Activated T-cell treated with anti-CD3 and anti-CD28 coated beads, Interleukin-2, amount 50 U/mL, for 24 hours (primary cell): ENCODE data around the gene GAMT.
"Not testable (repeated sequence)": the region's sequence is repeated elsewhere in the genome, so short reads cannot be mapped to it uniquely, and the experiment has no call there.

Experiments
- DNase-seq: peaks from one replicate; pipeline ENCODE4 v3.0.0-alpha.2; 2020
- H3K27ac Mint-ChIP-seq: 2 replicates; pipeline ENCODE4 v1.8.0; 2020; ENCODE audit warnings: mild to moderate bottlenecking, mixed read lengths
- H3K27me3 Mint-ChIP-seq: 2 replicates; pipeline ENCODE4 v1.8.0; 2020; ENCODE audit warnings: mixed read lengths
- H3K36me3 Mint-ChIP-seq: 2 replicates; pipeline ENCODE4 v1.8.0; 2020; ENCODE audit warnings: low read depth, mixed read lengths
- H3K4me1 Mint-ChIP-seq: 2 replicates; pipeline ENCODE4 v1.8.0; 2020; ENCODE audit warnings: low read depth, mixed read lengths
- H3K4me3 Mint-ChIP-seq: 2 replicates; pipeline ENCODE4 v1.8.0; 2020; ENCODE audit warnings: mild to moderate bottlenecking, moderate library complexity, mixed read lengths
- H3K9me3 Mint-ChIP-seq: 2 replicates; pipeline ENCODE4 v1.8.0; 2020; ENCODE audit warnings: mixed read lengths

GAMT gene

DNA sequence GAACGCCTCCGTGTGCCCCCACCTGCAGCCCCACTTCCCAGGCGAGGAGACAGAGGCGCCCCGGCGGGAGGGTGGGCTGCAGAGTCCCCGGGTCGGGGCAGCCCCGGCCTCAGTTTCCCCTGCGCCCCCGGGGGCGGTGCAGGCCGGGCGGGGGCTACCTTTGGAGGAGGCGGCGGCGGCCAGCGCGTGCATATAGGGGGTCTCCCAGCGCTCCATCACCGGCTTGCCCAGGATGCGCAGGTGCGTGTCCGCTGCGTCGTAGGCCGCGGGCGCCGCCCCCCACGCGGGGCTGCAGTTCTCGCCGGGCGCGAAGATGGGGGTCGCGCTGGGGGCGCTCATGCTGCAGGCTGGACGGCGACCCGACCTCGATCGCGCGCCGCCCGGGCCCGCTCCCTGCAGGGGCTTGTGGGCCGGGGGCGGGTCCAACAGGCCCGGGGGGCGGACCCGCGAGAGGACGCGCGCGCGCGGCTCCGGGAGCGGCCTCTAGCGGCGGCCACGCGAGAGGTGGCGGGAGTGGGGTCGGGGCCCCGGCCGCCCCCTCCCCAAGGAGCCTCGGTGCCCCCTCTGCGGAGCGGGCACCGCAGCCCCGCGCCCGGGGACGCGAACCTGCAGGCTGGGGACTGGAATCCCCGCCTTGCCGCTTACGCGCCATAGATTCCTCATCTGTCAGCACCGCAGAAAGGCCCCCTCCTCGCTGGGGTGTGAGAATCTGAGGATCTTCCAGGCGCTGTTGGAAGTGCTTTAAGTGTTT lies at the start of gene GAMT:
TSS of gene GAMT (minus strand) at position 405 of the 751 bp plus-strand sequence. CDS start at position 339, 66 bp downstream.
- Mint-ChIP-seq H3K9me3 (no peaks in the 10 kb centered on the region), H3K27ac (peak within 1 kb of the TSS; percentile 22), H3K27me3 (peaks cover 6% of the 10 kb centered on the region), H3K4me3 (peak within 1 kb of the TSS; percentile 77), H3K4me1 (peaks cover 14% of the 10 kb centered on the region), H3K36me3 (peaks cover 8% of the 10 kb centered on the region)
- peak; percentile 80 for DNase-seq

DNA sequence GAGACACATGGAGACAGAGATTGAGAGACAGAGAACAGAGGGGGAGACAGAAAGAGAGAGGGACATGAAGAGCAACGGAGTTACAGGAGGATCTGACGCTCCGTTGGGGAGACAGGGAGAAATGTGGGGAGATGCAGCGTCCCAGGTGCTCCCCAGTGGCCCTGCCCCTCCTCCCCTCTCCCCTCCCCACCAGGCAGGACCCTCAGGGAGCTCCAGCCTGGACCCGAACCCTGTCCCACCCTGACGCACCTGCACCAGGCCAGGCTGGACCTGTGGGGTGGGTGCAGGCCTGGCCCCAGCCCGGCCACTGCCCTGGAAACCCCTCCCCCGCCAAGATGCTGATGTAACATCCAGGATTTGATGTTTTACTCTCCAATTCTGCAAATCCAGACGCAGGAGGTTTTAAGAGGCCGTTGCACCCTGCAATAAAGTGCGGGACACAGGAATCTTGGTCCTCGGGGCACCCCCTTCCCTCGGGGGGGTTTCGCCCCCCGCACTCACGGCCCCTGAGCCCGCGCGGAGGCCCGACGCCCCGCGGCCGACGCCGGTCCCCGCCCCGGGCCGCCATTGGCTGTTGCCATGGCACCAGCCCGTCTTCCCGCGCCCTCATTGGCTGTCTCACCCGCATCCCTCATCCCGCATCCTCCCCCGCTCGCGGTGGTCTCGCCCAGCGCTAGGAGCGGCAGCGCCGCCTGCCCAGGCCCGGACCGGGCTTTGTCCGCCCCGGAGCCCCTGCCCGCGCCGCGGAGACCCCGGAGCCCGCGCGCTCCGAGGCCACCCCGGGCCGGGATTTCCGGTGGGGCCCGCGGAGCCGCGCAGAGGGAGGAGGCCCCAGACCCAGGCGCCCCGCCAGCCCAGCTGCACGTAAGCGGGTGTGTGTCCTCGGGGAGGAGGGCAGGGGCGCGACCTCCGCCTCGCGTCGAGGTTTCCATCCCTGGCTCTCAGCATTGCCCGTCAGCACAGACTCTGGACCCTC lies 48.4 kb upstream of the GAMT start, which contains the start of gene APC2:
TSS of gene APC2 (plus strand) at position 655 of the 976 bp plus-strand sequence. CDS start 2,881 bp downstream, outside the sequence.
- no peak for DNase-seq

DNA sequence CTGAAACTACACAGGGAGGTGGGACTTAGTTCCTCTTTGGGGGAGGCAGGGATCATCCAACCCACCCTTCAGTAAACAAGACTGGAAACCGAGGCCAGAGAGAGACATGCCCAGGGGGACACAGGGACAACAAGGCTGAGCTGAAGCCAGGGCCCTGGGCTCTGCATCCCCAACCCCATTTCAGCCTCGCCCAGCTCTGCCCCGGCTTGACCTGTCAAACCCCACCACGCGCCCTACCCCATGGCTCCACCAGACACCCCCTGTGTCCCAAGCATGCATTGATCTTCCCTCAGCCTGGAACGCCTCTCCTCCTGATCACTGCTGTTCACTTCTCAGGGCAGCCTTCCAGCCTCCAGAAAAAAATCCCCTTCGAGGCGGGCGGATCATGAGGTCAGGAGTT lies 46.6 kb upstream of the GAMT start:
- Mint-ChIP-seq H3K36me3 (peaks cover 3% of the 10 kb centered on the region), H3K27ac (peak overlapping the region; percentile 59), H3K4me1 (peaks cover 28% of the 10 kb centered on the region), H3K27me3 (peaks cover 61% of the 10 kb centered on the region), H3K9me3 (no peaks in the 10 kb centered on the region), H3K4me3 (no peak overlapping the region)
- DNase-seq = no peak

More for the DNA sequence above, 48.4 kb upstream of the GAMT start, which contains the start of gene APC2:
- Mint-ChIP-seq H3K4me1 (peaks cover 21% of the 10 kb centered on the region), H3K27me3 (peaks cover 73% of the 10 kb centered on the region), H3K27ac (peak within 1 kb of the TSS; percentile 45), H3K36me3 (no peaks in the 10 kb centered on the region), H3K9me3 (no peaks in the 10 kb centered on the region), H3K4me3 (peak within 1 kb of the TSS; percentile 8)

DNA sequence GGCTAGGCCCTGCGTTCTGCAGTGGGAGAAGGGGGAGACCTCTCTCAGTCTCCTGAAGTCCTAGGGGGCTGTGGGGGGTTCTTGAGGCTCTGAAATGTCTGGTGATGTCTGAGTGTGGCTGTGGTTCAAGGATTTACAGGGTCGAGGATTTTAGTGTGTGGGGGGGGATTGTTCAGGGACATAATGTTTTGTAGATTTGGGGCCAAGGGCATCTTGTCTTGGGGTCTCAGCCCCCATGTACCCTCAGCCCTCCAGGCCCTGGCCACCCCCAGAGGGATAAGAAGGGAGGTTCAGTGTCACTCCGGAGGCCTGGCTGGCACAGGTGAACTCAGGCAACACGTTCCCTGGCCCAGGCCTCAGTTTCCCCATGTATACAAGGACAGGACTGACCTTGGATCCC lies 46.2 kb upstream of the GAMT start:
- Mint-ChIP-seq H3K36me3 (peaks cover 8% of the 10 kb centered on the region), H3K27me3 (peaks cover 56% of the 10 kb centered on the region), H3K9me3 (no peaks in the 10 kb centered on the region), H3K4me3 (peak overlapping the region; percentile 20), H3K27ac (peak overlapping the region; percentile 59), H3K4me1 (peaks cover 31% of the 10 kb centered on the region)
- no peak for DNase-seq

DNA sequence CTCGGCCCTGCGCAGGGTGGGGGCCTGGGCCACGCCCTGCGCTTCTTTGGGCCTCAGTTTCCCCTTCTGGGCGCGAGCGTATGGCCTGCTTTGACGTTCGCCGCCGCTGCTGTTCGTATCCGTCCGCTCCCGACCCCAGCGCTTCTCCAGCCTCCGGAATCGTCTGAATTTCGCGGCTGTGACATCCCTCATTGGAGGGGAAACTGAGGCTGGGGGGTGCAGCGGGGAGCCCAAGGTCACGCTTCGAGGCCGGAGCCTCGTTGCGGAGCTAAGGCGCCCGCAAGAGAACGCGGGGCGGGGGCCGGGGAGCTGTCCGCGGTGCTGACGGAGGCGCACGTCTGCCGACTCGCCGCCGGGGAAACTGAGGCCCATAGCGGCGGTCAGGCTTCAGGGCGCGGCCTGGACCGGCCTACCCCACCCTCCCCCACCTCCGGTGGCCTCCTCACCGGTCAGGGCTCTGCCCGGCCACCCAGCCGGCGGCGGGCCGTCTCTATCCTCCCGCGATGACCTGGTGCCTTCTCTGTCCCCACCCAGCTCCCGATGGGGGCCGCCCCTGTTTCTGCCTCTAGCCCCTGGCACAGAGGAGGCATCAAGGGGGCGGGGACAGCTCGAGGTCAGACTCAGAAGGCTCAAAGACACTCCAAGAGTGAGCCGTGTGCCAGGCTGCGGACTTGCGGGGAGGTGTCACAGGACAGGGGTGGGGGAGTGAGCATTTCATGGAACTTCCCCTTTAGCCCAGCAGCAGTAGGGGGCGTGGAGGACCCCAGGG lies 45.6 kb upstream of the GAMT start:
- no peaks in the 10 kb centered on the region for H3K9me3 Mint-ChIP-seq
- H3K4me3 Mint-ChIP-seq = peak overlapping the region; percentile 36
- H3K27ac Mint-ChIP-seq = peak overlapping the region; percentile 69
- H3K27me3 Mint-ChIP-seq = peaks cover 50% of the 10 kb centered on the region
- peak; percentile 53 for DNase-seq
- H3K36me3 Mint-ChIP-seq = peaks cover 14% of the 10 kb centered on the region
- H3K4me1 Mint-ChIP-seq = peaks cover 36% of the 10 kb centered on the region

DNA sequence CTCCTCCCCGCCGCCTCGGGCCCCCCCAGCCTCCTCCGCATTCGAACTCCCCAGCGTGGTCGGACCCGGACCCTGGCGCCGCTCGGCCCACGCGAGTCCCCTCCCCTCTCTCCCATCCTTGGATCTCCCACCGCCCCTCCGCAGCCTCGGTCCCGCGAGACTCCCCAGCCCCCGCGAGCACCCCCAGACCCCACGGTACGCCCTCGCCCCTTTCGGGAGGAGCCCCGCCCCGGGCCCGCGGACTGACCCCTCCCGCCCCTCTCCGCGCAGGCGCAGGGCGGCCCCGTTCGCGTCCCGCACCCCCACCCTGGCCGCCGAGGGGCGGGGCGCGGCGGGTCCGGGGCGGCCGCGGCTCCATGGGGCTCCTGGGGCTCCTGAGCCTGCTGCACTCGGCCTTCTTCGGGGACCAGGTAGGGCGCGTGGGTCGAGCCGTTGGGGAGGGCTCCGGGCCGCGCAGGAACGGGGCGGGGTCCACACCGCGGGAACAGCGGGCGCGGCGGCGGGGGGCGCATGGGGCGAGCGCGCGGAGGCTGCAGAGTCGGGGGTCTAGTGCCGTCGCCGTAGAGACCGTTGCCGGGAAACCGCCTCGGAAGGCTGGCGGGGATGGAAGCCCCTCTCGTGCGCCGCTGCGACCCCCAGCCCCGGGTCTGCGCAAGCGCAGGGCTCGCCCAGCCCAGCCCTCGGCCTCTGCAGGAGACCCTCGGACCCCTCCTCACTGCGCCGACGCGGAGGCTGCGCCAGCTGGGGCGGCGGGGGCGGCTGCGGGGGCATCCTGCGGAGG lies 44.8 kb upstream of the GAMT start:
- H3K4me3 Mint-ChIP-seq = no peak overlapping the region
- no peaks in the 10 kb centered on the region for H3K9me3 Mint-ChIP-seq
- peaks cover 40% of the 10 kb centered on the region for H3K4me1 Mint-ChIP-seq
- H3K27me3 Mint-ChIP-seq = peaks cover 42% of the 10 kb centered on the region
- H3K36me3 Mint-ChIP-seq = peaks cover 22% of the 10 kb centered on the region
- no peak for DNase-seq
- no peak overlapping the region for H3K27ac Mint-ChIP-seq

DNA sequence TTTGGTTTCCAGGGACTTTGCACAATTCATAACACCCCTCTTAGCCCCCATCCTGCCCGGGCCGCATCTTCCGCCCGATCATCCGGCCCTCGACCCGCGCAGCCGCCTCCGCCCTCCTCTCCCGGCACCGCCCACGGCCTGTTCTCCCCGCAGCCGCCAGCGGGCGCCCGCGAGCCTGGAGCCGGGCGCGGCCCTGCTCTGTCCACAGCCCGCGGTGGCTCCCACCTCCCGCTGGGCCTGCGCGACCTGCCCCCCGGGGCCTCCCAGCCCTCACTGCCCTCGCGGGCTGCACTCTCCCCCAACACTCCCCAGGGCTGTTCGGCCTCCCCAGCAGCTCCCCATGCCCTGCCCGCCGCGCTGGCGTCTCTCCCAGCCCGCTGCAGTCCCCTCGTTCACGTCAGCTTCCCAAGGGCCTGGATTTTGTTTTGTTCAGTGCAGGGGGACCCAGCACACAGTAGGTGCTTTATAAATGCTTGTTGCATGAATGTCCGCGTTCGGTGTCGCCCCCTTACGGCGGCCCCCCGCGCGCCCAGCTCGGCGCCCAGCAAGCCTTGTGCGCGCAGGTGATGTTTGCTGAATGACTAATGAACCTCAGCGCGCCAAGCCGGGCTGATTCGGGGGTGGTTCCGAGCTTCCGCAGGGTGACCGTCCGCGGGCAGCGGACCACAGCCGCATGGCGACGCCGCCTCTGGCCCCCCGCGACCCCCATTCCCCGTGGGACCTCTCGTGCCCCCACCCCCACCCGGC lies 44.0 kb upstream of the GAMT start:
- H3K9me3 Mint-ChIP-seq = no peaks in the 10 kb centered on the region
- peaks cover 35% of the 10 kb centered on the region for H3K27me3 Mint-ChIP-seq
- H3K27ac Mint-ChIP-seq = peak overlapping the region; percentile 86
- H3K4me3 Mint-ChIP-seq = peak overlapping the region; percentile 69
- peaks cover 44% of the 10 kb centered on the region for H3K4me1 Mint-ChIP-seq
- DNase-seq = peak; percentile 89
- H3K36me3 Mint-ChIP-seq = peaks cover 29% of the 10 kb centered on the region

DNA sequence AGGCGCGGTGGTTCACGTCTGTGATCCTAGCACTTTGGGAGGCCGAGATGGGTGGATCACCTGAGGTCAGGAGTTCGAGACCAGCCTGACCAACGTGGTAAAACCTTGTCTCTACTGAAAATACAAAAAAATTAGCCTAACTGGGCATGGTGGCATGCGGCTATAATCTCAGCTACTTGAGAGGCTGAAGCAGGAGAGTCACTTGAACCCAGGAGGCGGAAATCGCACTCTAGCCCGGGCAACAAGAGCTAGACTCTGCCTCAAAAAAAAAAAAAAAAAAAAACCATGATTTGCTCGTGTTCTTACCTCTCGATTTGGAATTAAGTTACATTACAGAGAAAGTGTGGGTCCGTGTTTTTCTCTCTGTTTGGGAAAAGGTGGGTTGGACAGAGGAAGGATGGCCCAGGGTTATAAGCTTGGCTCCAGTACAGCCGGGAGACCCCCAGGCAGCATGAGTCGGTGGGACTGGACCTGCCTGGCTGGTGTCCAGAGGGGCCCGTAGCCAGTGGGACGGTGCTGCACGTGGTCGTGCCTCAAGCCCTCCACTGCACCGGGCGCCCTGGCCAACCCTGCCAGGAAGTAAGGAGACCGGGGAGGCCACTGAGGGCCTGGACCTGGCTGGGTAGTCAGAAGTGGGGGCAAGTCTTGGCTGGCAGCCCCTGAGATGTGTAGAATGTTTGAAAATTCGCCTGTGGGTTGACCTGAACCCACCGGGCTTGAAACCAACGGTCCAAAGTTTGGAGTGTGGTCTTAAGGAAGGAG lies 40.5 kb upstream of the GAMT start:
- no peak for DNase-seq
- Mint-ChIP-seq H3K36me3 (peaks cover 52% of the 10 kb centered on the region), H3K4me3 (peak overlapping the region; percentile 98), H3K27me3 (peaks cover 7% of the 10 kb centered on the region), H3K4me1 (peaks cover 52% of the 10 kb centered on the region), H3K27ac (peak overlapping the region; percentile 100), H3K9me3 (no peaks in the 10 kb centered on the region)

DNA sequence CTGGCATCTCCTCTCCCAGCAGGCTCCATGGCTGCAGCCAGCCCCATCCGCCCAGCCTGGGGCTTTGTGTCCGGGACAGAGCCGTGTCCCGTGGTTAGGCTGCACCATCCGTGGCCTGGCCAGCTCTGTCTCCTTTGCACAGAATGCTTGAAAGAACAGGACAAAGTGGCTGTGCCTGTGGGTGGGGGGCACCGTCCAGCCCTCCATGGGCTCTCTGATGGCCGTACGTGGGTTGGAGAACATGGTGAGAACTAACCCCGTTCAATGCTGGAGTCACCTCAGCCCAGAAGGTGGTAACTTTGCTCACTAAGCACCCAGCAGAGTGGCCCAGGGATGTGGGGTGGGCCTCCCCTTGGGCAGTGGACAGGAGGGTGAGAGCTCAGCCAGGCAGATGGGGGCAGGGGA lies 39.7 kb upstream of the GAMT start:
- Mint-ChIP-seq H3K36me3 (peaks cover 52% of the 10 kb centered on the region), H3K27ac (peak overlapping the region; percentile 100)

DNA sequence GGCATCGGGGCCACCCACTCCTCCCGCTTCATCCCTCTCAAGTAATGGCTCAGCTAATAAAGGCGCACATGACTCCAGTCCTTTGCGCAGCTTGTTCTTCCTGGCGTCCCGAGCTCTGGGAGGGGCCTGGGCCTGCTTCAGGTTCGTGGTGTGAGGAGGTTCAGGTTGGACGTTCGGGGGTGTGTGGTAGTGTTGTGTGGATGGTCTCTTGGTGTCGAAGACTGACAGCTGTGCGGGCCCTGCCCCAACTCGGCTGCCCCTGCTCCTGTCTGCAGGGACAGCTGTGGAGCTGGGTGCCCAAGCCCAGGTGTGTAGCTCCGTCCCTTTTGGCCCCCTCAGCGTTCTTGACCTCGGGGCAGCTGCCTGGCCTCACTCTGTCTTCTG lies 39.1 kb upstream of the GAMT start:
- no peak for DNase-seq
- Mint-ChIP-seq H3K9me3 (no peaks in the 10 kb centered on the region), H3K4me1 (peaks cover 48% of the 10 kb centered on the region), H3K27me3 (peaks cover 2% of the 10 kb centered on the region), H3K27ac (peak overlapping the region; percentile 100), H3K36me3 (peaks cover 57% of the 10 kb centered on the region), H3K4me3 (peak overlapping the region; percentile 98)

More for the DNA sequence above, 39.7 kb upstream of the GAMT start:
- Mint-ChIP-seq H3K4me1 (peaks cover 50% of the 10 kb centered on the region), H3K27me3 (peaks cover 4% of the 10 kb centered on the region), H3K4me3 (peak overlapping the region; percentile 98), H3K9me3 (no peaks in the 10 kb centered on the region)
- DNase-seq = no peak

DNA sequence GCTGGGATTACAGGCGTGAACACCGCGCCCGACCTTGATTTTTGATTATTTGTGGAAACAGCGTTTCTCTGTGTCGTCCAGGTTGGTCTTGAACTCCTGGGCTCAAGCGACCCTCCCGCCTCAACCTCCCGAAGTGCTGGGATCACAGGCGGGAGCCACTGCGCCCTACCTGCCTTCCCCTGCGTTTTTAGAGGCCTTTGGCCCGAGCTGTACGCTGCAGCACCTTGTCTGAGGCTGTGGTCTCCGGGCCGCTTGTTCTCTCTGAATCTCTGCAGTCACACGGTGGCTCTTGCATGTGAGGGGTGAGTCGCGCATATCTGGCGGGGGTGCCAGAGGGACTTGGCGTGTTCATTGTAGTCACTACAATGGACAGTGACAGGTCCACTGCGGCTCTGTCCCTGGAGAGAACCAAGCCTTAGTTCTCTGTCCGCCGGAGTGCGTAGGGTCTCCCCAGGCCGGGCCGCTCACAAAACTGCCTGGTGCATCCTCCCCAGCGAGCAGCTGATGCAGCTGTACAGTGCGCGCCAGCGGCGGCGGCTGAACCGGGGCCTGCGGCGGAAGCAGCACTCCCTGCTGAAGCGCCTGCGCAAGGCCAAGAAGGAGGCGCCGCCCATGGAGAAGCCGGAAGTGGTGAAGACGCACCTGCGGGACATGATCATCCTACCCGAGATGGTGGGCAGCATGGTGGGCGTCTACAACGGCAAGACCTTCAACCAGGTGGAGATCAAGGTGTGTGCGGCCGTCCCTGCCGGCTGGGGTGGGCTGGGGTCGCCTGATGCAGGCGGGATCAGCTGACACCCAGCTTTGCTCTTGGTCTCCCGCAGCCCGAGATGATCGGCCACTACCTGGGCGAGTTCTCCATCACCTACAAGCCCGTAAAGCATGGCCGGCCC lies 38.4 kb upstream of the GAMT start:
- Mint-ChIP-seq H3K36me3 (peaks cover 62% of the 10 kb centered on the region), H3K27ac (peak overlapping the region; percentile 100), H3K4me1 (peaks cover 43% of the 10 kb centered on the region), H3K4me3 (peak overlapping the region; percentile 98)
- H3K27me3 Mint-ChIP-seq, H3K9me3 Mint-ChIP-seq, DNase-seq: not testable (repeated sequence)
